Loucy (cell line): ENCODE results near the gene HIP1.
"Not testable (repeated sequence)": the region's sequence is repeated elsewhere in the genome, so short reads cannot be mapped to it uniquely, and the experiment has no call there.

ENCODE experiments used
- CTCF ChIP-seq: fragments of 200-600 bp; sonication (generic); conservative IDR thresholded peaks from 2 replicates; pipeline ENCODE4 v1.5.1; 2014; ENCODE audit warnings: mild to moderate bottlenecking, antibody characterized with exemption, low read length
- EZH2phosphoT487 ChIP-seq: fragments of 200-600 bp; IDR thresholded peaks from 2 replicates; pipeline ENCODE4 v1.6.1; 2018; ENCODE audit warnings: antibody characterized with exemption, mild to moderate bottlenecking, moderate library complexity, borderline replicate concordance

GRCh38 chr7:75521727-75522126 is 217.0 kb downstream of the HIP1 start:
- not testable (repeated sequence) for TF ChIP-seq CTCF, EZH2phosphoT487
